Bone marrow (tissue), 2 donors: ENCODE measurements around the gene CCDC97.
A peak's percentile ranks its signal among the peaks of the same experiment; 100 is the strongest.
"Not testable (repeated sequence)": the region's sequence is repeated elsewhere in the genome, so short reads cannot be mapped to it uniquely, and the experiment has no call there.

Experiments used
- DNase-seq, 2 donors: peaks; one replicate each; lab custom pipeline; 2025; lab: John Stamatoyannopoulos, UW

CCDC97 gene

DNA sequence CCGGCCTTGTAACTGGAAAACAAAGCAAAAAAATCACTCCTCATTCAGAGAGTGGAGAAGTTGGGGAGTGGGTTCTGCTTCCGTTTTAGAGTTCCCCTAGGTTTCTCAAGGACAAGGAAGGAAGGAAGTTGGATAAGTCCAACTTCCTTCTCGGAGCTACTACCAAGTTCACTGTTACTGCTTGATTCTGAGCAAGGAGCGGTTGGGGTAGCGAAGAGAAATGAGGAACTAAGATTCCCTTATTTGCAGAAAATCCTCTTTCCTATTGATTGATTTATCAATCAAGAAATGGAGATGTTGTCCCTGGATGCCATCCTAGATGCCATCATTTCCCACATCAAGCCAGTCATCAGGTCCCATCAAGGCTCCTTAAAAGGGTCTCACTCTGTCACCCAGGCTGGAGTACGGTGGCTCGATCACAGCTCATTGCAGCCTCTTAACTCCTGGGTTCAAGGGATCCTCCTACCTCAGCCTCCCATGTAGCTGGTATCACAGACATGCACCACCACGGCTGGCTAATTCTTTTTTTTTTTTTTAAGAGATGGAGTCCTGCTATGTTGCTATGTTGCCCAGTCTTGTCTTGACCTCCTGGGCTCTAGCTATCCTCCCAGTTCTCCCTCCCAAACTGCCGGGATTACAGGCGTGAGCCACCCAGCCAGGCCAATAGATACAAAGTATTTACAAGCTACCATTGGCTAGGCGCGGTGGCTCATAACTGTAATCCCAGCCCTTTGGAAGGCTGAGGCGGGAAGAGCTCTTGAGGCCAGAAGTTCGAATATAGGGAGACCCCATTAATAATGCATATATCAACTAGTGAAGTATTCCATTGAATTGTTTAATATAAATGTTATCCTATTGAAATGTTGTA is 54.8 kb downstream of the CCDC97 start:
- DNase-seq = peak in 1 of 2 donors; percentile 57

DNA sequence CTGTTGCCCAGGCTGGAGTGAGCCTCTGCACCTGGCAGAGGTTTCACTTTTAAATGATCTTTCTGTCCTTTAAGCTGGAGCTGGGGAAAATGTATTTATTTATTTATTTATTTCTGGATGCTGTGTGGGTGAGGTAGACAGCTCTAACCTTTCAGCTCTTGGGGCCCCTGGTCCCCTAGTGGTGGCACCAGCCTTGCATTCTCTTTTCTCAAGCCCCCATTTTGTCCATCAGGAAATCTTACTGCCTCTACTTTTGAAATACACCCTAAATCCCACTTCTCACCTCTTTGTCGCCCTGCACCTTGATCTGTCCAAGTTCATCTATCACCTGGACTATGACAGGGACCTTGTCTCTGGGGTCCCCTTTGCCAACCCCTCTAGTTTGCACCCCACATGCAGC is 56.1 kb downstream of the CCDC97 start:
- no peak for DNase-seq

DNA sequence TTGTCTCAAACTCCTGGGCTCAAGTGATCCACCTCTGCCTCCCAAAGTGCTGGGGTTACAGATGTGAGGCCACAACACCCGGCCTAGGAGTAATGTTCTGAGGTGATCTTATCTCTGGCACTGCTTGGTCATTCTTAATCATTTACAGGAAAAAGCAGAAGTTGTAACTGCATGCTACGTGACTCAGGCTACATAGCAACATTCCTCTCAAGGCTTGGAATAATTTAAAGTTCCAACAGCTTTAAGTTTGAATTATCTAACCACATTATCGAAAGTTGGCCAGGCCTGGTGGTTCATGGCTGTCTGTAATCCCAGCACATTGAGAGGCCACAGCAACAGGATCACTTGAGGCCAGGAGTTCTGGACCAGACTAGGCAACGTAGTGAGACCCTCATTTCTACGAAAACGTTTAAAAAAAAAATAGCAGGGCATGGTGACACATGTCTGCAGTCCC is 57.9 kb downstream of the CCDC97 start:
- peak; percentile 29 to 67 for DNase-seq

GRCh38 chr19:41369769-41370168 is 59.8 kb downstream of the CCDC97 start:
- DNase-seq = no peak

- not testable (repeated sequence) for DNase-seq
Observed at GRCh38 chr19:41371119-41371518, 61.1 kb downstream of the CCDC97 start.

GRCh38 chr19:41371541-41371940 is 61.6 kb downstream of the CCDC97 start:
- DNase-seq = no peak

- DNase-seq = no peak
Observed at GRCh38 chr19:41372501-41372900, 62.5 kb downstream of the CCDC97 start.

- no peak for DNase-seq
Observed at GRCh38 chr19:41373993-41374392, 64.0 kb downstream of the CCDC97 start.
